ENCODE data around the gene TAF15. TPM values are rescaled to one million over a fixed set of nuclear protein-coding genes. Genes with fewer than 3 reads are reported as not detected.

TAF15 gene
- total and polyA plus RNA-seq, 10 of the 15 experiments (the other 5 are each of a cell fraction or from before 2014, with no cell fraction given), result 9.5 to 259 (median 40.4) TPM

DNA sequence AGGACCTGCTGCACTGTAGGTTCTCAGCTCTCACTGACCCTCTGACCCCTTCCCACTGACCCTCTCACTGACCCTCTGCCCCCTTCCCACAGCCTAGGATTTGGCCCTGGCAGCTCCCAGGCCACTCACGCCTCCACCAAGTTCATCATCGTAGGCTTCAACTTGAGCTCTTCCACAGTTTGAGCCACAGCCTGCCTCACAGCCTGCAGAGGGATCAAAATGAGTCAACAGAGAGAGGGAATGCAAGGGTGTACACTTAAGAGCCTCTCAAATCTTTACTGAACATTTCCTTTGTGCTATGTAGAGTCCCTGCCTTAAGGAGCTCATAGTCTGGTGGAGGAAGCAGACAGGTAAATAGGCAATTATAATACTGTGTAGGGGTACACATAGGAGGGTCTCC, 47.3 kb downstream of the TAF15 start:
- DNase-seq (ENCODE audit: low read depth, low spot score) (no peak), FAIRE-seq (no peak), ATAC-seq (no peak)
- POLR2A ChIA-PET, result no interaction called here
- Histone ChIP-seq H3K27ac (ENCODE audit: control insufficient read depth, insufficient read depth) (no peak overlapping the region), H3K9ac (ENCODE audit: control insufficient read depth, insufficient read depth, low read length) (no peak overlapping the region), H3K79me2 (ENCODE audit: control insufficient read depth, insufficient read depth, low read length) (no peaks in the 10 kb centered on the region), H3K4me1 (ENCODE audit: control insufficient read depth, insufficient read depth, low read length) (no peaks in the 10 kb centered on the region), H3K27me3 (replicated peaks in 1 of 2; ENCODE audit: control insufficient read depth in 2 of 2, insufficient read depth in 2 of 2, low read length in 1 of 2) (no peaks in the 10 kb centered on the region), H2AFZ (ENCODE audit: control insufficient read depth, low read depth, low read length) (no peak overlapping the region), H4K20me1 (ENCODE audit: control insufficient read depth, insufficient read depth) (no peaks in the 10 kb centered on the region), H3K4me3 (no peak overlapping the region), H3K4me2 (ENCODE audit: control insufficient read depth, insufficient read depth) (no peak overlapping the region), H3K36me3 (ENCODE audit: control insufficient read depth in 2 of 2, insufficient read depth in 2 of 2, low read length in 1 of 2) (no peaks in the 10 kb centered on the region), H3K9me3 (replicated peaks; ENCODE audit: control insufficient read depth, insufficient read depth, low read length) (no peaks in the 10 kb centered on the region)
- no TSS peak for BruUV-seq (replicated peaks)
- in situ Hi-C loops (cut with MboI), result no loop called here
- CTCF ChIA-PET, result interaction anchor here (1.1 kb wide), 1 partner anchor 32 kb away, joined by 3 read pairs; no protein-coding TSS in a partner anchor
- RAD21 ChIA-PET (ENCODE audit: unreplicated experiment), result no interaction called here
- no peak for TF ChIP-seq ZSCAN29 (IDR thresholded peaks at IDR 0.05)
- TF ChIP-seq CEBPZ (IDR thresholded peaks at IDR 0.05; ENCODE audit: low read depth, low read length), result no peak
- TF ChIP-seq NRF1 (conservative IDR thresholded peaks at IDR 0.05; ENCODE audit: low read depth, low read length), result no peak
- no peak for TF ChIP-seq ESRRA (IDR thresholded peaks at IDR 0.05; ENCODE audit: low read length)
- no peak for TF ChIP-seq MXI1 (IDR thresholded peaks at IDR 0.05; ENCODE audit: low read depth, low read length)
- no peak for TF ChIP-seq SREBF1 (IDR thresholded peaks at IDR 0.05; ENCODE audit: low read length)
- no peak for TF ChIP-seq POLR2AphosphoS2 (IDR thresholded peaks at IDR 0.05; ENCODE audit: low read depth, low read length)
- no peak for TF ChIP-seq RUNX3 (IDR thresholded peaks at IDR 0.05; ENCODE audit: low read length)
- no peak for TF ChIP-seq MYC (IDR thresholded peaks at IDR 0.05; ENCODE audit: insufficient read depth, insufficient read length, insufficient replicate concordance, low read length, severe bottlenecking)
- no peak for TF ChIP-seq E2F8 (IDR thresholded peaks at IDR 0.05; ENCODE audit: low read depth, partially characterized antibody)
- no peak for TF ChIP-seq ASH2L (IDR thresholded peaks at IDR 0.05; ENCODE audit: borderline replicate concordance, low read depth)
- no peak for TF ChIP-seq SMARCA5 (IDR thresholded peaks at IDR 0.05)
- 100% methylated on average over 2 of the region's 2 CpGs for WGBS (ENCODE audit: insufficient coverage, insufficient replicate concordance, low lambda C conversion rate, missing lambda C conversion rate)
- intact Hi-C loops (cut with micrococcal nuclease; ENCODE audit: unreplicated experiment), result no loop called here
- SMC1A ChIA-PET (ENCODE audit: uncharacterized antibody, unreplicated experiment), result interaction anchor here (0.8 to 1.8 kb wide), 3 partner anchors 15 to 87 kb away, joined by 3 to 5 read pairs (median 4); partner anchors contain the start of gene LYZL6

Measured in GM12878 (cell line).